ENCODE measurements around the gene PPP1R9A. TPM values are rescaled to one million over a fixed set of nuclear protein-coding genes. Genes with fewer than 3 reads are reported as not detected.
A peak's percentile ranks its signal among the peaks of the same experiment; 100 is the strongest.

Gene PPP1R9A
- total RNA-seq, 1 experiment from 2014 or later: not detected

DNA sequence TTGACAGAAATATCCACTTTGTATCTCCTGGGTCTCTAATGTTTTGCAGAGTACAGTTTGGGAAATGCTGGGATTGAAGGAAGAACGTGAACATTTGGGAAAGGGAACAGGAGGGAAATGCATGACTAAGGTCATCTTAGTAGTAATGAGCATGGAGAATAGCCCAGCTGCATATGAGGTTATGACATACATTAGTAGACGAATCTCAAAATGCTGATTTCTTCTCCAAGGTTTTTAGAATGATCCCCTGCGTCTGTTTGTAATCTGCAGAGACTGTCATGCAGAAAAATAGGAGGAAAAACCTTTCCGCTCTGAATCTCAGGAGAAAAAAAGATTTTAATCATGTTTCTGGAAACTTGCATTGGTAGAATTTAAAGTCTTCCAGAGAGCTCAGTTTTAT, 133.6 kb downstream of the PPP1R9A start:
- no peaks in the 10 kb centered on the region for H3K9me2 ChIP-seq (replicated peaks; ENCODE audit: insufficient read depth, low read length)
- H4K20me1 ChIP-seq (ENCODE audit: insufficient read depth, low read depth, low read length): no peaks in the 10 kb centered on the region
- H3K4me2 ChIP-seq (ENCODE audit: low read depth, low read length, poor library complexity, severe bottlenecking): no peak overlapping the region
- no peaks in the 10 kb centered on the region for H3K9me3 ChIP-seq (ENCODE audit: low read length)
- H3K27me3 ChIP-seq (ENCODE audit: low read length): no peaks in the 10 kb centered on the region
- DNase-seq: no peak
- H3K27ac ChIP-seq (ENCODE audit: low read length): no peak overlapping the region
- H3K79me2 ChIP-seq (ENCODE audit: low read length): no peaks in the 10 kb centered on the region
- no peak overlapping the region for H3K4me3 ChIP-seq (ENCODE audit: low read length)
- no peaks in the 10 kb centered on the region for H3K36me3 ChIP-seq (ENCODE audit: insufficient read depth, low read length)
- no peaks in the 10 kb centered on the region for H3K4me1 ChIP-seq (ENCODE audit: low read length)
- no peak overlapping the region for H2AFZ ChIP-seq (ENCODE audit: low read length)
- H3K9ac ChIP-seq (ENCODE audit: low read length): no peak overlapping the region

GRCh38 chr7:95045236-95045923, 138.0 kb downstream of the PPP1R9A start:
- DNase-seq: peak; percentile 47
- Histone ChIP-seq H3K9me3 (ENCODE audit: low read length) (no peaks in the 10 kb centered on the region), H3K4me2 (ENCODE audit: low read depth, low read length, poor library complexity, severe bottlenecking) (no peak overlapping the region), H3K79me2 (ENCODE audit: low read length) (no peaks in the 10 kb centered on the region), H3K36me3 (ENCODE audit: insufficient read depth, low read length) (no peaks in the 10 kb centered on the region), H3K27ac (ENCODE audit: low read length) (no peak overlapping the region), H3K9ac (ENCODE audit: low read length) (no peak overlapping the region), H4K20me1 (ENCODE audit: insufficient read depth, low read depth, low read length) (no peaks in the 10 kb centered on the region), H3K9me2 (replicated peaks; ENCODE audit: insufficient read depth, low read length) (no peaks in the 10 kb centered on the region), H2AFZ (ENCODE audit: low read length) (no peak overlapping the region), H3K4me1 (ENCODE audit: low read length) (peaks cover 7% of the 10 kb centered on the region), H3K4me3 (ENCODE audit: low read length) (no peak overlapping the region), H3K27me3 (ENCODE audit: low read length) (no peaks in the 10 kb centered on the region)

- H3K4me3 ChIP-seq (ENCODE audit: low read length): no peak overlapping the region
- no peak overlapping the region for H3K9ac ChIP-seq (ENCODE audit: low read length)
- DNase-seq: no peak
- no peaks in the 10 kb centered on the region for H3K36me3 ChIP-seq (ENCODE audit: insufficient read depth, low read length)
- H3K9me3 ChIP-seq (ENCODE audit: low read length): no peaks in the 10 kb centered on the region
- no peak overlapping the region for H3K27ac ChIP-seq (ENCODE audit: low read length)
- H2AFZ ChIP-seq (ENCODE audit: low read length): no peak overlapping the region
- peaks cover 7% of the 10 kb centered on the region for H3K4me1 ChIP-seq (ENCODE audit: low read length)
- H3K27me3 ChIP-seq (ENCODE audit: low read length): no peaks in the 10 kb centered on the region
- H3K79me2 ChIP-seq (ENCODE audit: low read length): no peaks in the 10 kb centered on the region
- no peaks in the 10 kb centered on the region for H3K9me2 ChIP-seq (replicated peaks; ENCODE audit: insufficient read depth, low read length)
- no peaks in the 10 kb centered on the region for H4K20me1 ChIP-seq (ENCODE audit: insufficient read depth, low read depth, low read length)
- no peak overlapping the region for H3K4me2 ChIP-seq (ENCODE audit: low read depth, low read length, poor library complexity, severe bottlenecking)
Measured at GRCh38 chr7:95046494-95047240, 139.3 kb downstream of the PPP1R9A start.

- no peaks in the 10 kb centered on the region for H4K20me1 ChIP-seq (ENCODE audit: insufficient read depth, low read depth, low read length)
- H3K4me1 ChIP-seq (ENCODE audit: low read length): peaks cover 7% of the 10 kb centered on the region
- H3K79me2 ChIP-seq (ENCODE audit: low read length): no peaks in the 10 kb centered on the region
- no peak overlapping the region for H3K4me3 ChIP-seq (ENCODE audit: low read length)
- H3K4me2 ChIP-seq (ENCODE audit: low read depth, low read length, poor library complexity, severe bottlenecking): no peak overlapping the region
- no peak overlapping the region for H3K9ac ChIP-seq (ENCODE audit: low read length)
- H2AFZ ChIP-seq (ENCODE audit: low read length): no peak overlapping the region
- no peak for DNase-seq
- H3K27ac ChIP-seq (ENCODE audit: low read length): no peak overlapping the region
- no peaks in the 10 kb centered on the region for H3K36me3 ChIP-seq (ENCODE audit: insufficient read depth, low read length)
- H3K9me3 ChIP-seq (ENCODE audit: low read length): no peaks in the 10 kb centered on the region
- H3K27me3 ChIP-seq (ENCODE audit: low read length): no peaks in the 10 kb centered on the region
- no peaks in the 10 kb centered on the region for H3K9me2 ChIP-seq (replicated peaks; ENCODE audit: insufficient read depth, low read length)
Measured at GRCh38 chr7:95047291-95047690, 139.9 kb downstream of the PPP1R9A start.

GRCh38 chr7:95052566-95053094, 145.2 kb downstream of the PPP1R9A start:
- no peak for DNase-seq
- no peaks in the 10 kb centered on the region for H3K4me1 ChIP-seq (ENCODE audit: low read length)
- no peak overlapping the region for H3K27ac ChIP-seq (ENCODE audit: low read length)
- no peaks in the 10 kb centered on the region for H3K9me3 ChIP-seq (ENCODE audit: low read length)
- no peaks in the 10 kb centered on the region for H3K9me2 ChIP-seq (replicated peaks; ENCODE audit: insufficient read depth, low read length)
- no peak overlapping the region for H3K4me3 ChIP-seq (ENCODE audit: low read length)
- no peaks in the 10 kb centered on the region for H3K36me3 ChIP-seq (ENCODE audit: insufficient read depth, low read length)
- H3K4me2 ChIP-seq (ENCODE audit: low read depth, low read length, poor library complexity, severe bottlenecking): no peak overlapping the region
- H3K79me2 ChIP-seq (ENCODE audit: low read length): no peaks in the 10 kb centered on the region
- no peaks in the 10 kb centered on the region; the same call in 1 of the 2 replicates for H3K27me3 ChIP-seq (ENCODE audit: low read length)
- H2AFZ ChIP-seq (ENCODE audit: low read length): no peak overlapping the region
- H3K9ac ChIP-seq (ENCODE audit: low read length): no peak overlapping the region
- H4K20me1 ChIP-seq (ENCODE audit: insufficient read depth, low read depth, low read length): no peaks in the 10 kb centered on the region

- Histone ChIP-seq H3K9me3 (ENCODE audit: low read length) (no peaks in the 10 kb centered on the region), H3K4me3 (ENCODE audit: low read length) (no peak overlapping the region), H3K27ac (ENCODE audit: low read length) (no peak overlapping the region), H3K9ac (ENCODE audit: low read length) (no peak overlapping the region), H3K79me2 (ENCODE audit: low read length) (no peaks in the 10 kb centered on the region), H3K36me3 (ENCODE audit: insufficient read depth, low read length) (no peaks in the 10 kb centered on the region), H2AFZ (ENCODE audit: low read length) (no peak overlapping the region), H3K4me1 (ENCODE audit: low read length) (no peaks in the 10 kb centered on the region), H3K9me2 (replicated peaks; ENCODE audit: insufficient read depth, low read length) (no peaks in the 10 kb centered on the region), H3K27me3 (ENCODE audit: low read length) (no peaks in the 10 kb centered on the region; the same call in 1 of the 2 replicates), H3K4me2 (ENCODE audit: low read depth, low read length, poor library complexity, severe bottlenecking) (no peak overlapping the region), H4K20me1 (ENCODE audit: insufficient read depth, low read depth, low read length) (no peaks in the 10 kb centered on the region)
- DNase-seq: no peak
Measured at GRCh38 chr7:95054386-95054785, 147.0 kb downstream of the PPP1R9A start.

DNA sequence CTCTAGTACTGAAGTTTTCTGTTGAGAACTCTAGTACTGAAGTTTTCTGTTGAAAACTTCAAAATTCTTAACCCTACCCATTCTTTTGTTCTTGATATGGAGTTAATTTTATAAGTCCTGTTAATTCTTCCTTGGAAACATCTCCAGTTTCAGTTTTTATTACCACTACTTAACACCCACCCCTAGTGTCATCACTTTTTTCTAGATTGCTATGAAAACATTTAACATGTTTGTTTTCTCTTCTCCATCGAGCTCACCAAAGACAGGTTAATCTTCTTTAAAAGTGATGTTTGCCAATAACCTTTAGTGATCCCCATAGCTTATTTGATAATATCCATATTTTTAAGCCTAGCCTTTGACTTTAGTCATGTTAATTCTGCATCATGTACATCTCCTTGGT, 147.9 kb downstream of the PPP1R9A start:
- H3K4me3 ChIP-seq (ENCODE audit: low read length): no peak overlapping the region
- H2AFZ ChIP-seq (ENCODE audit: low read length): no peak overlapping the region
- no peaks in the 10 kb centered on the region for H3K79me2 ChIP-seq (ENCODE audit: low read length)
- no peak overlapping the region for H3K4me2 ChIP-seq (ENCODE audit: low read depth, low read length, poor library complexity, severe bottlenecking)
- H4K20me1 ChIP-seq (ENCODE audit: insufficient read depth, low read depth, low read length): no peaks in the 10 kb centered on the region
- no peaks in the 10 kb centered on the region for H3K4me1 ChIP-seq (ENCODE audit: low read length)
- no peaks in the 10 kb centered on the region for H3K9me3 ChIP-seq (ENCODE audit: low read length)
- H3K9me2 ChIP-seq (replicated peaks; ENCODE audit: insufficient read depth, low read length): no peaks in the 10 kb centered on the region
- DNase-seq: no peak
- no peaks in the 10 kb centered on the region; the same call in 1 of the 2 replicates for H3K27me3 ChIP-seq (ENCODE audit: low read length)
- H3K36me3 ChIP-seq (ENCODE audit: insufficient read depth, low read length): no peaks in the 10 kb centered on the region
- no peak overlapping the region for H3K9ac ChIP-seq (ENCODE audit: low read length)
- no peak overlapping the region for H3K27ac ChIP-seq (ENCODE audit: low read length)

- Histone ChIP-seq H3K79me2 (ENCODE audit: low read length) (no peaks in the 10 kb centered on the region), H3K9me3 (ENCODE audit: low read length) (no peaks in the 10 kb centered on the region), H3K9me2 (replicated peaks; ENCODE audit: insufficient read depth, low read length) (no peaks in the 10 kb centered on the region), H3K9ac (ENCODE audit: low read length) (no peak overlapping the region), H3K4me3 (ENCODE audit: low read length) (no peak overlapping the region), H3K4me1 (ENCODE audit: low read length) (no peaks in the 10 kb centered on the region), H3K36me3 (ENCODE audit: insufficient read depth, low read length) (no peaks in the 10 kb centered on the region), H3K27me3 (ENCODE audit: low read length) (no peaks in the 10 kb centered on the region; the same call in 1 of the 2 replicates), H3K4me2 (ENCODE audit: low read depth, low read length, poor library complexity, severe bottlenecking) (no peak overlapping the region), H2AFZ (ENCODE audit: low read length) (no peak overlapping the region), H3K27ac (ENCODE audit: low read length) (no peak overlapping the region), H4K20me1 (ENCODE audit: insufficient read depth, low read depth, low read length) (no peaks in the 10 kb centered on the region)
- DNase-seq: no peak
Measured at GRCh38 chr7:95056107-95056739, 148.8 kb downstream of the PPP1R9A start.
